ENCODE measurements around the gene HDDC3.

The HDDC3 gene

DNA sequence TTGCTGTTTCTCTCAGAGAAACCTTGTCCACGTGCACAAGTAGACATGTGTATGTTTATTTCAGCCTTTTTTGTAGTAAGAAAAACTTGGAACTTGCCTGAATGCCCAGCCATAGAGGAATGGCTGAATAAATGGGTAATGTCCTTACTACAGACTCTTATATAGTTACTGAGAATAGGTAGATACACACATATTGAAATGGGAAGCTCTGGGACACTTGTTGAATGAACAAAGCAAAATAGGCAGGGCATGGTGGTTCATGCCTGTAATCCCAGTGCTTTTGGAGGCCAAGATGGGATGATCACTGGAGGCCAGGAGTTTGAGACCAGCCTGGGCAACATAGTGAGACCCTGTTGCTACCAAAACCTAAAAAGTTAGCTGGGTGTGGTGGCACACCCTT, 4.5 kb upstream of the HDDC3 start:
- H3K4me3 ChIP-seq = no peak overlapping the region
- H3K27ac ChIP-seq = no peak overlapping the region
- DNase-seq (ENCODE audit: low spot score) = no peak
- TF ChIP-seq, protein P1, sequence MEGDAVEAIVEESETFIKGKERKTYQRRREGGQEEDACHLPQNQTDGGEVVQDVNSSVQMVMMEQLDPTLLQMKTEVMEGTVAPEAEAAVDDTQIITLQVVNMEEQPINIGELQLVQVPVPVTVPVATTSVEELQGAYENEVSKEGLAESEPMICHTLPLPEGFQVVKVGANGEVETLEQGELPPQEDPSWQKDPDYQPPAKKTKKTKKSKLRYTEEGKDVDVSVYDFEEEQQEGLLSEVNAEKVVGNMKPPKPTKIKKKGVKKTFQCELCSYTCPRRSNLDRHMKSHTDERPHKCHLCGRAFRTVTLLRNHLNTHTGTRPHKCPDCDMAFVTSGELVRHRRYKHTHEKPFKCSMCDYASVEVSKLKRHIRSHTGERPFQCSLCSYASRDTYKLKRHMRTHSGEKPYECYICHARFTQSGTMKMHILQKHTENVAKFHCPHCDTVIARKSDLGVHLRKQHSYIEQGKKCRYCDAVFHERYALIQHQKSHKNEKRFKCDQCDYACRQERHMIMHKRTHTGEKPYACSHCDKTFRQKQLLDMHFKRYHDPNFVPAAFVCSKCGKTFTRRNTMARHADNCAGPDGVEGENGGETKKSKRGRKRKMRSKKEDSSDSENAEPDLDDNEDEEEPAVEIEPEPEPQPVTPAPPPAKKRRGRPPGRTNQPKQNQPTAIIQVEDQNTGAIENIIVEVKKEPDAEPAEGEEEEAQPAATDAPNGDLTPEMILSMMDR (IDR thresholded peaks at IDR 0.05) = no peak

DNA sequence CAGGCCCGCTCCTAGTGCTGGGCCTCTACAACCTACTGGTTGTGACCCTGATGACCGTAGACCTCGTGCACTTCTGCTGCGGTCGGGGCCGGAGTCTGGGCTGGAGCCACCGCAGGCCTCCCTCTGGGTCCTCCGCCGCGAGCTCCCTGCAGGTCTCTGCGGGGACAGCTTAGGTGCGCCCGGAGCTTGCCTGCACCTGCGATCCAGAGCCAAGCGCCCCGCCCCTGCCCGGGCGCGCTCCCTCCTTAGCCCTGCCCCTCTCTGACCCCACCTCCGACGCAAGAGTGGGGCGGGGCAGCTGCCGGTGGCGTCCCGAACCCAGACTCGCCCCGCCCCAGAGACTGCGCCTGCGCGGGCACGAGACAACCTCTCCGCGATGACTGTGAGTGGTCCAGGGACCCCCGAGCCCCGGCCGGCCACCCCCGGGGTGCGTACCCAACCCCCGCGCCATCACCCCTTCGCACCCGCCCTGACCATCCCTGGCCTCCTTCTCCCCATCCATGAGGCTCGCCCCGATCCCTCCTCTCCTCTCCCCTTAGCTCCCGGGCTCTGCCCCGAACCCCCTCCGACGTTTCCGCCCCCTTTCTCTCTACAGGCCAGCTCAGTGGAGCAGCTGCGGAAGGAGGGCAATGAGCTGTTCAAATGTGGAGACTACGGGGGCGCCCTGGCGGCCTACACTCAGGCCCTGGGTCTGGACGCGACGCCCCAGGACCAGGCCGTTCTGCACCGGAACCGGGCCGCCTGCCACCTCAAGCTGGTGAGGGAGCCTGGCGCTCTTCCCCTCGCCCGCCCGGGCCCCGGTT, 2.8 kb upstream of the HDDC3 start, which contains the start of gene UNC45A:
TSS of gene UNC45A (plus strand) at position 337 of the 803 bp plus-strand sequence. CDS start at position 377, 40 bp downstream.
- peak within 1 kb of the TSS; percentile 92 for H3K4me3 ChIP-seq
- peak within 1 kb of the TSS; percentile 88 to 94 for H3K27ac ChIP-seq
- peak; percentile 90 for DNase-seq (ENCODE audit: low spot score)
- TF ChIP-seq, protein P1 (IDR thresholded peaks at IDR 0.05) = no peak

DNA sequence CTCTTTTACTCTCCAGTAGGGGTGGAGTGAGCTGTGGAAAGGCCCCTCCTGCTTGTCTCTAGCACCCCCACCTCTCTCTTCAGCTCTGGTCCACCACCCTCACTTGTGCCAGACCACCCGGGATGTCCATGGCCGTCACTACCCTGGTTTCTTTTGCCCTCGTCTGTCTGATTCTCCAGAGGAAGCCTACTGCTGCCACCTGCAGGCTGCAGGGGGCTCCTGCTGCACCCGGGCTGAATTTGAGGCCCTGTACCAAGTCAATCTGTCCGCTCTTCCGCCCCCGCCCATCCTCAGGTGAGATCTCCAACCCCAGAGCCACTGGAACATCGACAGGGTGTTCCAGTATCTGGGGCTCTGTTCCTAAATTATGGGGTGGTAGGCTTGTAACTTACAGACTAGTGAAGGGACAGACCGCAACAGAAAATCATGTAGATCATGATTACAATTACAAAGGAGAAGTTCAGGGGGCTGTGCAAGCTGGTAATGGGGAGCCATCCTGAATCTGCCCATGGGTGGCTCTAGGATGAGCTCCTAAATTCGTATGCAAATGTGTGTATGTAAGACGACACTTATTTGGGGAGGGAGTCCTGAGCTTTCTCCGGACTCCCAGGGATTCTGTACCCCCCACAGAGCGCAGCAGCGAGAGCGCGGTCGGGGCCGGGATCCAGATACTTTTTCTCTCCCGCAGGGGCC, 2.1 kb upstream of the HDDC3 start:
- TF ChIP-seq, protein P1 (IDR thresholded peaks at IDR 0.05) = peak; percentile 81
- peak; percentile 87 for DNase-seq (ENCODE audit: low spot score)
- Histone ChIP-seq H3K4me3 (peak overlapping the region; percentile 92), H3K27ac (peak overlapping the region; percentile 88 to 94)

DNA sequence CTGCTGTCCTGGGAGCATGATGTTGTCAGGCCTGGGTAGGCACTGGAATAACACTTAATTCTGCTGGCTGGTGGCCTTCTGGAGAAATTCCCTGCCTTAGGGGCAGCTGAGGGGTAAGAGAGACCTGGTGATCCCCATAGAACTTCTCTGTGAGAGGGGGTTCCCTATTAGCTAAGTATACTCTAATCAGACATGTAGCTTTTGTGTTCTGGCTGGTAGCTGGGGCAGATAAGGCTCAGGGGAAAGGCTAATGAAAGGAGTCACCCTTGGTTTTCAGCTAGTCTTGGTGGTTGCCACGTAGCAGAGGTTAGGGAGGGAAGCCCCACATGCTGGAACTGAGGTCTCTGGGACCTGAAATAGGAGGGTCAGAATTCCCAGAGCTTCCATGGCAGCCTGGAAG, 952 bp upstream of the HDDC3 start:
- Histone ChIP-seq H3K27ac (no peak overlapping the region), H3K4me3 (no peak overlapping the region)
- DNase-seq (ENCODE audit: low spot score) = no peak
- TF ChIP-seq, protein P1 (IDR thresholded peaks at IDR 0.05) = no peak

DNA sequence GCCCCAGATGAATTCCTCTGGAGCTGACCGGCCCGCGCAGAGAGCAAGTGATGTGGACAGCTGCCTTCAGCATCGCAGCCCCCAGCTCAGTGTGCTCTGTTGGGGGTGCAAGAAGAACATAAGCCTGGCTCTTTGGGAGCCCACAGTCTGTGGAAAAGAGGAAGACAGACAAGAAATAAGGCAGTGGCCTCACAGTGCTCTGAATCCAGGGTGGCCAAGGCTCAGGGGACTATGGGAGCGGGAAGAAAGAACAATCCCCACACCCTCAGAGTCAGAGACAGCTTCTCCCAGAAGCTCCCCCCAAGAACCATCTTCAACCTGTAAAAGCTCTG, 277 bp upstream of the HDDC3 start:
- DNase-seq (ENCODE audit: low spot score) = no peak
- H3K27ac ChIP-seq = peak overlapping the region; percentile 59 to 96
- H3K4me3 ChIP-seq = peak overlapping the region; percentile 97
- TF ChIP-seq, protein P1 (IDR thresholded peaks at IDR 0.05) = no peak

DNA sequence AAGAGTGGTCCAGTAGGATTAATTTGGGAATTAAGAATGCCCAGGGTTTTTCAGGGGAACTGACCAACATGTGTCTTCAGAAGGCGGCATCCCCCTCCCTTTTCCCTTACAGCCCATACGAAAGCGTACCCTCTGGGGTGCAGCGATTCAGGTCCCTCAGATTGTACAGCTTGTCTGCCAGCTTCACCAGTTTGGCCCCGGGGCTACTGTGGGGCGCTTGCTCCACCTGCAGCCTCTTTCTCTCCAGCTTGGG, 848 bp downstream of the HDDC3 start:
- peak overlapping the region; percentile 59 to 96 for H3K27ac ChIP-seq
- TF ChIP-seq, protein P1 (IDR thresholded peaks at IDR 0.05) = no peak
- DNase-seq (ENCODE audit: low spot score) = no peak

More for the DNA sequence above, 848 bp downstream of the HDDC3 start:
- peak overlapping the region; percentile 97 for H3K4me3 ChIP-seq
